Parathyroid adenoma (tissue), 2 donors: ENCODE measurements around the gene DPYD.

Source experiments
- H2AFZ ChIP-seq: fragments of 300-600 bp; sonication (generic); one replicate; pipeline ENCODE4 v1.7.0; 2017; ENCODE audit warnings: antibody characterized with exemption, mild to moderate bottlenecking
- H3K27ac ChIP-seq: fragments of 300-600 bp; sonication (generic); one replicate; pipeline ENCODE4 v1.7.0; 2017
- H3K27me3 ChIP-seq: fragments of 300-600 bp; sonication (generic); one replicate; pipeline ENCODE4 v1.7.0; 2017; ENCODE audit warnings: low read length; ENCODE audit not compliant: control insufficient read depth, insufficient read depth
- H3K36me3 ChIP-seq: fragments of 300-600 bp; sonication (generic); one replicate; pipeline ENCODE4 v1.7.0; 2017; ENCODE audit warnings: low read length; ENCODE audit not compliant: control insufficient read depth, insufficient read depth
- H3K4me1 ChIP-seq: fragments of 300-600 bp; sonication (generic); one replicate; pipeline ENCODE4 v1.7.0; 2017; ENCODE audit warnings: control low read depth
- H3K4me2 ChIP-seq: fragments of 300-600 bp; sonication (generic); one replicate; pipeline ENCODE4 v1.7.0; 2017; ENCODE audit warnings: low read length
- H3K4me3 ChIP-seq: fragments of 300-600 bp; sonication (generic); one replicate; pipeline ENCODE4 v1.7.0; 2017; ENCODE audit warnings: low read depth, low read length
- H3K79me2 ChIP-seq: fragments of 300-600 bp; sonication (generic); one replicate; pipeline ENCODE4 v1.7.0; 2017; ENCODE audit warnings: control low read depth
- H3K9ac ChIP-seq: fragments of 300-600 bp; sonication (generic); one replicate; pipeline ENCODE4 v1.7.0; 2017; ENCODE audit warnings: mild to moderate bottlenecking
- H3K9me3 ChIP-seq: fragments of 300-600 bp; sonication (generic); one replicate; pipeline ENCODE4 v1.7.0; 2017; ENCODE audit warnings: low read length; ENCODE audit not compliant: control insufficient read depth
- TF ChIP-seq, protein P1 (sequence below): fragments of 300-600 bp; sonication (generic); IDR thresholded peaks from one replicate; pipeline ENCODE4 v1.7.0; 2017; ENCODE audit warnings: antibody characterized with exemption, mild to moderate bottlenecking
- donor health status: primary hyperparathyroidism.

DPYD gene

DNA sequence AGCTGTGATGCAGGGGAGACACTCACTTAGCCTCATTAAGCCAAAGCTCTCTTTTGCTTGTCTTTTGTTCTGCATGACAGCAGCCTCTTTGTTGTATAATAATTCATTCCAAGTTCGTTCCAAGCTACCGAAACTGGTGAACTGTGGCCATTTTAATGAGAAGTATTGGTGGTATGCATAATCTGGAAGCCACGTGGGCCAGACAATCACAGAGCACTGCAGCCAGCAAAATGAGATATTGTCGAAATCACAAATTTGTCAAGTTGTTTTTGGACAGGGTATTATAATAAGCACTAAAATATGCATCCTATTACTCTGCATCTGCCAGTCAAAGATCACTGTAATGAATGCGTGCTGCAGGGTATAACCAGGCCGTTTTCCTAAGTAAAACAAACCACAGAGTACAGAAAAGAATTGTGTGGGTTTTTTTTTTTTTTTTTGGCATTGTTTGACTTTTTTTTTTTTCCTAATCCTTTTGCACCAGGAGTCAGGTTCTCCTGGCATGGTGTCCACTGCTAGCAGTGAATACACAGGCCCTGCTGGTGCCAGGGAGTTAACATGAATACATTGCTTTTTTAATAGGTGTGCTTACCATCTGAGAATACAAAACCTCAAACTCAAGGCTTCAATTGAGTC, 775.4 kb downstream of the DPYD start:
- H2AFZ ChIP-seq: no peak overlapping the region
- H3K9me3 ChIP-seq: no peaks in the 10 kb centered on the region
- no peaks in the 10 kb centered on the region for H3K79me2 ChIP-seq
- H3K36me3 ChIP-seq: no peaks in the 10 kb centered on the region
- H3K27me3 ChIP-seq: no peaks in the 10 kb centered on the region
- TF ChIP-seq, protein P1, sequence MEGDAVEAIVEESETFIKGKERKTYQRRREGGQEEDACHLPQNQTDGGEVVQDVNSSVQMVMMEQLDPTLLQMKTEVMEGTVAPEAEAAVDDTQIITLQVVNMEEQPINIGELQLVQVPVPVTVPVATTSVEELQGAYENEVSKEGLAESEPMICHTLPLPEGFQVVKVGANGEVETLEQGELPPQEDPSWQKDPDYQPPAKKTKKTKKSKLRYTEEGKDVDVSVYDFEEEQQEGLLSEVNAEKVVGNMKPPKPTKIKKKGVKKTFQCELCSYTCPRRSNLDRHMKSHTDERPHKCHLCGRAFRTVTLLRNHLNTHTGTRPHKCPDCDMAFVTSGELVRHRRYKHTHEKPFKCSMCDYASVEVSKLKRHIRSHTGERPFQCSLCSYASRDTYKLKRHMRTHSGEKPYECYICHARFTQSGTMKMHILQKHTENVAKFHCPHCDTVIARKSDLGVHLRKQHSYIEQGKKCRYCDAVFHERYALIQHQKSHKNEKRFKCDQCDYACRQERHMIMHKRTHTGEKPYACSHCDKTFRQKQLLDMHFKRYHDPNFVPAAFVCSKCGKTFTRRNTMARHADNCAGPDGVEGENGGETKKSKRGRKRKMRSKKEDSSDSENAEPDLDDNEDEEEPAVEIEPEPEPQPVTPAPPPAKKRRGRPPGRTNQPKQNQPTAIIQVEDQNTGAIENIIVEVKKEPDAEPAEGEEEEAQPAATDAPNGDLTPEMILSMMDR: no peak
- H3K4me2 ChIP-seq: no peak overlapping the region
- H3K27ac ChIP-seq: no peak overlapping the region
- H3K4me3 ChIP-seq: no peak overlapping the region
- no peak overlapping the region for H3K9ac ChIP-seq
- no peaks in the 10 kb centered on the region for H3K4me1 ChIP-seq

DNA sequence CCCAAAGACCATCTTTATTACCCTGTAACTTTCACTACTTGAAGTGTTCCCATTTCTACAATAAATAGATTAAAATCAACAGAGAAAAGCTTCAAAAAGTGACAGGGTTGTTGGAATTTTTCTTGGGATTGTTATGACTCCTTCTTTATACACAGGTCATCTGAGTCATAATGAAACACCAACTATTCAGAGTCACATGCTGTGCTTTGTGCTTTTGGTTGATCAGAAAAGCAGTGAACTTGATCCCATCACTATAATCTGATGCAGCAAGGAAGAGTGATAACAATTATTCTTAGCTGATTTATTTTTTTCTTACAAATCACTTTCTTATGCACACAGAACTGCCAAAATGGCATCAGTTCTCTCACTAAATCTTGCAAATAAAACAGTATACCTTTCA, 776.3 kb downstream of the DPYD start:
- no peak overlapping the region for H3K4me3 ChIP-seq
- no peaks in the 10 kb centered on the region for H3K36me3 ChIP-seq
- H3K27ac ChIP-seq: no peak overlapping the region
- no peak overlapping the region for H3K4me2 ChIP-seq
- no peak overlapping the region for H3K9ac ChIP-seq
- H3K27me3 ChIP-seq: no peaks in the 10 kb centered on the region
- no peaks in the 10 kb centered on the region for H3K79me2 ChIP-seq
- H3K9me3 ChIP-seq: no peaks in the 10 kb centered on the region
- no peak overlapping the region for H2AFZ ChIP-seq
- TF ChIP-seq, protein P1: no peak
- H3K4me1 ChIP-seq: no peaks in the 10 kb centered on the region

DNA sequence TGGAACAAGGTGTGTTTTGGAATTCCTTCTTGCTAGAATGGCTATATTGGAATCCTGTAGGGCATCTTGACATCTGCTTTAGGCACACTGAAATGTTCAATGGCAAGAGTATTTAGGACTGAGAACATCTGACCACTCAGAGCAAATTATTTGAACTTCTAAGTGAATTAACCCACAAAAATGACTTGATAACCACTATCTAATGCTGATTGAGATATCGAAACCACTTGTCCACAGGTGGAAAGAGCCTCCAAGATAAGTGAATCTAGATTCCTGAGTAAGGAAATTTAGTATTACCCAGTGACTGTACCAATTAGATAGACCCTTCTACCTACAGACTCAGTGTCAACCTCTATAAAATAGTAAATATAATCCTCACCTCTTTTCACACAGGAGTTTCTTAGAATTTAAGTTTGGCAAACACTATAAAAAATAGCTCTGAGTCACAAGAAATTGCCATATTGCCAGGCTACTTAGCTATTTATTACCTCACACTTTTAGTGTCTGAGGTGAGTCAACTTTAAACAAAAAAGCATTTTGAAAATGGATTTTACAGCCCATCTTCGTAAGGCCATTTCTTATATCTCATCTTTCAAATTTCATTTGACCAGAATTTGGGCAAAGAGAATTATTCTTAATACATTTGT, 777.5 kb downstream of the DPYD start:
- Histone ChIP-seq H2AFZ (no peak overlapping the region), H3K4me2 (no peak overlapping the region), H3K9me3 (no peaks in the 10 kb centered on the region), H3K27me3 (no peaks in the 10 kb centered on the region), H3K27ac (no peak overlapping the region), H3K9ac (no peak overlapping the region), H3K4me1 (no peaks in the 10 kb centered on the region), H3K4me3 (no peak overlapping the region), H3K79me2 (no peaks in the 10 kb centered on the region), H3K36me3 (no peaks in the 10 kb centered on the region)
- TF ChIP-seq, protein P1: no peak

DNA sequence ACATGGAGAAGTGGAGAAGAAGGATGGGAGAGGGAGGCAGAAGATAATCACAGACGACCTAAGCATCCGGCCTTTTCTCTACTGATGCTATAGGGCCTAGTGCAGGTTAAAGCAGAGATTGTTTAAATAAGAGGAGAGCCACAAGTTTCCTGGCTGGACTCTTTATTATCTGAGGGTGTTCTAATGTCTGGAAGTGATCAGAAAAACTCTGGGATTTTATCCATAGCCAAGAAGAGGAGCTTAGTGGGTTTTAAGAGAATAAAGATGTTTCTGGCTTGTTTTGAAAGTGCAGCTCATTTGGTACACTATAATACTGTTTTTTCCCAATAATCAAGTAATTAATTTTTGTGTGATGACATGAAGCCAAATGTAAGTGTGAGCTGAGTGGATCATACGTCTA, 780.2 kb downstream of the DPYD start:
- TF ChIP-seq, protein P1: no peak
- no peaks in the 10 kb centered on the region for H3K4me1 ChIP-seq
- H3K79me2 ChIP-seq: no peaks in the 10 kb centered on the region
- H3K4me3 ChIP-seq: no peak overlapping the region
- no peaks in the 10 kb centered on the region for H3K36me3 ChIP-seq
- H2AFZ ChIP-seq: no peak overlapping the region
- H3K9me3 ChIP-seq: no peaks in the 10 kb centered on the region
- no peak overlapping the region for H3K27ac ChIP-seq
- no peak overlapping the region for H3K9ac ChIP-seq
- no peak overlapping the region for H3K4me2 ChIP-seq
- no peaks in the 10 kb centered on the region for H3K27me3 ChIP-seq

DNA sequence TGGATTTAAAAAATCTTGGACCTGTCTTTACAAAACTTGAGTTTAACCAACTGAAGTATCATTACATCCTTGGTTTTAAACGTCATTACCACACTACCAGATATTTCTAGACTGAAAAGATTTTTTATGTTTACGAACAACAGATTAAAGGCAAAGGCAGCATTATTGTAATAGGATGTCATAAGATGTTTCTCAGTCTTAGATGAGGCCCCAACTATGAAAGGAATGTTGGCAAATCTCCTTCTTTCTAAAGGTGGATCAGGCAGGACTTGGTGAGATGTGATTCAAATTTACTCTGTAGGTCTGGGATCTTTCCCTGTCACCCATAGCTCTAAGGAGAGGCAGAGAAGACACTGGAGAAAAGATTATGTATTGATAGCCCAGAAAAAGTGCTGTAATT, 781.3 kb downstream of the DPYD start:
- no peaks in the 10 kb centered on the region for H3K4me1 ChIP-seq
- H3K4me2 ChIP-seq: no peak overlapping the region
- H3K36me3 ChIP-seq: no peaks in the 10 kb centered on the region
- no peaks in the 10 kb centered on the region for H3K79me2 ChIP-seq
- H3K9me3 ChIP-seq: no peaks in the 10 kb centered on the region
- TF ChIP-seq, protein P1: no peak
- no peaks in the 10 kb centered on the region for H3K27me3 ChIP-seq
- no peak overlapping the region for H3K27ac ChIP-seq
- H3K9ac ChIP-seq: no peak overlapping the region
- no peak overlapping the region for H2AFZ ChIP-seq
- H3K4me3 ChIP-seq: no peak overlapping the region
